Bronchial epithelial cell (primary cell): Measurements from ENCODE around the gene DTX3L. TPM values are rescaled to one million over a fixed set of nuclear protein-coding genes. Genes with fewer than 3 reads are reported as not detected.
"Not testable (repeated sequence)": the region's sequence is repeated elsewhere in the genome, so short reads cannot be mapped to it uniquely, and the experiment has no call there.

Experiments
- DNase-seq: peaks from one replicate; pipeline ENCODE4 v3.0.0-alpha.2; 2010; ENCODE audit warnings: low read depth
- FAIRE-seq: peaks from 2 replicates; lab custom pipeline; 2011; peaks lifted over from hg19 to GRCh38; lab: Jason Lieb, UNC
- H3K27me3 ChIP-seq: 2 replicates; pipeline ENCODE4 v1.5.1; 2011; ENCODE audit warnings: low read length; ENCODE audit not compliant: control insufficient read depth, insufficient read depth
- H3K36me3 ChIP-seq: 2 replicates; pipeline ENCODE4 v1.5.1; 2011; ENCODE audit warnings: low read length; ENCODE audit not compliant: control insufficient read depth, insufficient read depth
- H3K4me3 ChIP-seq: 2 replicates; pipeline ENCODE4 v1.5.1; 2011; ENCODE audit warnings: mild to moderate bottlenecking, low read depth, low read length, control low read depth
- total RNA-seq: library from RNA; depleted of rRNA; stranded (reverse); fragments of >200 nt; gene quantifications from 2 replicates; pipeline ENCODE4 v1.2.1, GENCODE V29; 2014
- TF ChIP-seq, protein P1 (sequence below): IDR thresholded peaks from 2 replicates; pipeline ENCODE4 v1.5.1; 2011; ENCODE audit warnings: mild to moderate bottlenecking, moderate library complexity, low read length, control low read depth, inconsistent platforms; ENCODE audit not compliant: insufficient read depth, severe bottlenecking

Gene DTX3L
- total RNA-seq, 1 donor from 2014 or later, result 5.0 TPM

DNA sequence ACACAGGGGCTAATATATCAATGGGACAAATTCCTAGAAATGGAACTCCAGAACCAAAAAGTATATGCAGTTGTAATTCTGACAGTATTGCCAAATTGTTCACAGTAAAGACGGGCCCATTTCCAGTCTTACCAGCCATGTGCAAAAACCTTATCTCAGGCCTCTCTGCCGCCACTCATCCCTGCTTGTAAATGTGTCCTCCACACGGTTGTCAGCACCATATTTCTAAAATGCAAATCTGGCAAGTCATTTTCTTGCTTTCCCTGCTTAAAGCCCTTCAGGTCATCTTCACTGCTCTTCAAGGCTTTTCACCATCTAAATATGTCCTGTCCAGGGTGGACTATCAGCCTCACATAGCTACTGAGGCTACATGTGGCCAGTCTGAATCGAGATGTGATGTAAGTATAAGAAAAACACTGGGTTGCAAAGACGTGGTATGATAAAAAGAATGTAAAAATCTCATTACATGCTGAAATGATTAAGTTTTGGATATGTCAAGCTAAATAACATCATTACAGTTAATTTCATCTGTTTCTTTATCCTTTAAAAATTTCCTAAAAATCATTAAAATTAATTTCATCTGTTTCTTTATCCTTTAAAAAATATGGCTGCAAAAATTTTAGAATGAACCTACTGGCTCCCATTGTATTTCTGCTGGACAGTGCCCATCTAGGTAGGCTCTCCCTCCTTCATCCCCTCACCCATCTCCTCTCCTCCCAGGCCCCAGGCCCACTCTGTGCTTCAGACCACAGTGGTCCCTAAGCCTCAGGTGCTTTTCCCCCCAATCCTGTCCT is 1.0 kb upstream of the DTX3L start:
- Histone ChIP-seq H3K36me3 (peaks cover 5% of the 10 kb centered on the region), H3K27me3 (no peaks in the 10 kb centered on the region), H3K4me3 (peak overlapping the region; percentile 79)
- DNase-seq, result no peak
- TF ChIP-seq, protein P1, sequence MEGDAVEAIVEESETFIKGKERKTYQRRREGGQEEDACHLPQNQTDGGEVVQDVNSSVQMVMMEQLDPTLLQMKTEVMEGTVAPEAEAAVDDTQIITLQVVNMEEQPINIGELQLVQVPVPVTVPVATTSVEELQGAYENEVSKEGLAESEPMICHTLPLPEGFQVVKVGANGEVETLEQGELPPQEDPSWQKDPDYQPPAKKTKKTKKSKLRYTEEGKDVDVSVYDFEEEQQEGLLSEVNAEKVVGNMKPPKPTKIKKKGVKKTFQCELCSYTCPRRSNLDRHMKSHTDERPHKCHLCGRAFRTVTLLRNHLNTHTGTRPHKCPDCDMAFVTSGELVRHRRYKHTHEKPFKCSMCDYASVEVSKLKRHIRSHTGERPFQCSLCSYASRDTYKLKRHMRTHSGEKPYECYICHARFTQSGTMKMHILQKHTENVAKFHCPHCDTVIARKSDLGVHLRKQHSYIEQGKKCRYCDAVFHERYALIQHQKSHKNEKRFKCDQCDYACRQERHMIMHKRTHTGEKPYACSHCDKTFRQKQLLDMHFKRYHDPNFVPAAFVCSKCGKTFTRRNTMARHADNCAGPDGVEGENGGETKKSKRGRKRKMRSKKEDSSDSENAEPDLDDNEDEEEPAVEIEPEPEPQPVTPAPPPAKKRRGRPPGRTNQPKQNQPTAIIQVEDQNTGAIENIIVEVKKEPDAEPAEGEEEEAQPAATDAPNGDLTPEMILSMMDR, result no peak
- FAIRE-seq, result no peak

DNA sequence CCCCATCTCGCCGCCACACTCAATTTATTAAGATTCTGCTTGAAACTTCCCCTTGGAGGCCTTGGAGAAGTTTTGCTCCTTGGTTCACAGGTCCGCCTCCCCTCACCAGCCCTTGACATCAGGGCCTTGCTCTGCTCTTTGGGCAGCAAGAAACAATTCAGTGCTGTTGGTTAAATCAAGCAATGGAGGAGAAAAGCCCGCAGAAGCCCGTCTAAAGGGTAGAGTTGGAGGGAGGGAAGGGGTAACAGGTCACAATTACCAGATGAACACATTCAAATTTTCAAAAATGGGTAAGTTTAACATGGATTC is 467 bp upstream of the DTX3L start:
- peak overlapping the region; percentile 79 for H3K4me3 ChIP-seq
- H3K36me3 ChIP-seq, result peaks cover 5% of the 10 kb centered on the region
- H3K27me3 ChIP-seq, result no peaks in the 10 kb centered on the region
- TF ChIP-seq, protein P1, result no peak
- DNase-seq (peak; percentile 8), FAIRE-seq (no peak)

DNA sequence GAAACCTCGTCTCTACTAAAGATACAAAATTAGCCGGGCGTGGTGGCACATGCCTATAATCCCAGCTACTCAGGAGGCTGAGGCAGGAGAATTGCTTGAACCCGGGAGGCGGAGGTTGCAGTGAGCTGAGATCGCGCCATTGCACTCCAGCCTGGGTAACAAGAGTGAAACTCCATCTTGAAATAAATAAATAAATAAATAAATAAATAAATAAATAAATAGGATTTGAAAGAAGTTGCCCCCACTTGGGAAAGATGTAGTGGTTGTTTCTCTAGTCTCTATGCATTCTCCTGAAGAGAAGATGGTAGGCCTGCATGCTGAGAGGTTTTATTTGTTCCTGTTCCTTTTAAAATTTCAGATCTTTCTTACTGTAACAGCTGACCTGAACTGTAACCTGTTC is 4.0 kb downstream of the DTX3L start:
- H3K27me3 ChIP-seq, H3K4me3 ChIP-seq, FAIRE-seq, H3K36me3 ChIP-seq, DNase-seq: not testable (repeated sequence)

DNA sequence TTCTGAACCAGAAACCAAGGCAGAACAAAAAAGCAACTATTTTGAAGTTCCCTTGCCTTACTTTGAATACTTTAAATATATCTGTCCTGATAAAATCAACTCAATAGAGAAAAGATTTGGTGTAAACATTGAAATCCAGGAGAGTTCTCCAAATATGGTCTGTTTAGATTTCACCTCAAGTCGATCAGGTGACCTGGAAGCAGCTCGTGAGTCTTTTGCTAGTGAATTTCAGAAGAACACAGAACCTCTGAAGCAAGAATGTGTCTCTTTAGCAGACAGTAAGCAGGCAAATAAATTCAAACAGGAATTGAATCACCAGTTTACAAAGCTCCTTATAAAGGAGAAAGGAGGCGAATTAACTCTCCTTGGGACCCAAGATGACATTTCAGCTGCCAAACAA is 4.6 kb downstream of the DTX3L start:
- FAIRE-seq (no peak), DNase-seq (no peak)
- Histone ChIP-seq H3K27me3 (no peaks in the 10 kb centered on the region), H3K4me3 (no peak overlapping the region), H3K36me3 (peaks cover 5% of the 10 kb centered on the region)
- TF ChIP-seq, protein P1, result no peak

DNA sequence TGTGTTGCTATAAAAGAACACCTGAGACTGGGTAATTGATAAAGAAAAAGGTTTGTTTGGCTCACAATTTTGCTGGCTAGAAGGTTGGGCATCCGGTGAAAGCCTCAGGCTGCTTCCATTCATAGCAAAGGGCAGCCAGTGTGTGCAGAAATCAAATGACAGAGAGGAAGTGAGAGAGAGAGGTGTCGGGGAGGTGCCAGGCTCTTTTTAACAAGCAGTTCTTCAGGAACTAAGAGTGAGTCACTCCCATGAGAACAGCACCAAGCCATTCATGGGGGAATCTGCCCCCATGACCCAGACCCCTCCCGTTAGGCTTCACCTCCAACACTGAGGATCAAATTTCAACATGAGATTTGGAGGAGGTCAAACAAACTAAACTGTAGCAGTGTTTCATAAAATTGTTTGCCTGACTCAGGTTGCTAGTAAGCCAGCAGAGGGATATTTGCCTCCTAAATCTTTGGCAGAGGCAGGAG is 8.8 kb downstream of the DTX3L start:
- FAIRE-seq (peak; percentile 77), DNase-seq (peak; percentile 79)
- H3K27me3 ChIP-seq, result no peaks in the 10 kb centered on the region
- no peak overlapping the region for H3K4me3 ChIP-seq
- TF ChIP-seq, protein P1, result peak; percentile 3
- peaks cover 1% of the 10 kb centered on the region for H3K36me3 ChIP-seq

DNA sequence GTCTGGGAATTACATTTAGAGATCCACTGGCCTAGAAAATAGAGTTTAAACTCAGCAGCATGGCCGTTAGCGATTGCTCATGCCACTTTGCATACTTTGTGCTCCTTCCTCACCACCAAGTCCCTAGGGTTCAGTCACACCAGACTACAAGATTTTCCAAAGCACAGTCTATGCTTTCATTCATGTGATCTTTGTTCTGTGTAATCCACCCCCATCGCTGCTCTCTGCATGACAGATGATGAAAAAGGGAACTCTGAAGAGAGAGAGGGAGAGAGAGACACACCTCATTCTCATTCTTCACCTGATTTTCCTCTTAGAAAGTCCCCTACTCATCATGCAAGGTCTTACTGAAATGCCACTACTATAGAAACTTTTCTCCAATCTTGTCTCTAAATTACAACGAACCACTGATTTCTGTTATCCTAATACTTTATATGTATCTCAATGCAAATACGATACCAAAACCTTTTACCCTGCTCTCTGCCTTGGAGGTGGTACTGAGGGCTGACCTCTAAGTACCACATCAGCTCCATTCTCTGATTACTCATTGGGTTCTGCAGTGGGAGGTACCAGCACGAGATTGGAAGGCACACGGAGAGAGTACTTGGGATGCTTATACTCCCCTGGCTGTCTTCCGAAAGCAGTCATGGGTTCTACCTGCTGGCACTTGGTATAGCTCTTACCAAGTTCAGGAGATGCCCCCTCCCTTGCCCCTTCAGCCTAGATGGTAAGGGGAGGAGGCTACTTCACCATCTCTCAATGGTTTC is 12.2 kb downstream of the DTX3L start:
- Histone ChIP-seq H3K27me3 (no peaks in the 10 kb centered on the region), H3K4me3 (no peak overlapping the region), H3K36me3 (peaks cover 1% of the 10 kb centered on the region)
- TF ChIP-seq, protein P1, result no peak
- no peak for DNase-seq
- no peak for FAIRE-seq
